Spinal cord (tissue), 10 donors: Measurements from ENCODE around the gene AK4. TPM values are rescaled to one million over a fixed set of nuclear protein-coding genes. Genes with fewer than 3 reads are reported as not detected.

Experiments
- DNase-seq, 6 donors: peaks; one replicate each; pipeline versions ENCODE4 v3.0.0 to v3.0.0-alpha.2; 2013 to 2015; ENCODE audit warnings: low spot score in 6 of 6, low read depth in 4 of 6
- H3K27ac ChIP-seq: one replicate; pipeline ENCODE4 v1.5.1; 2013; ENCODE audit warnings: low read depth, low read length, control low read depth
- H3K27me3 ChIP-seq: one replicate; pipeline ENCODE4 v1.6.1; 2013; ENCODE audit warnings: low read length; ENCODE audit not compliant: control insufficient read depth, insufficient read depth
- H3K36me3 ChIP-seq: one replicate; pipeline ENCODE4 v1.6.1; 2013; ENCODE audit warnings: low read length; ENCODE audit not compliant: control insufficient read depth, insufficient read depth
- H3K4me1 ChIP-seq: one replicate; pipeline ENCODE4 v1.6.1; 2013; ENCODE audit warnings: low read length; ENCODE audit not compliant: control insufficient read depth, insufficient read depth
- H3K4me3 ChIP-seq: one replicate; pipeline ENCODE4 v1.5.1; 2013; ENCODE audit warnings: low read depth, low read length, control low read depth
- H3K9me3 ChIP-seq: one replicate; pipeline ENCODE4 v1.6.1; 2013; ENCODE audit warnings: low read length; ENCODE audit not compliant: control insufficient read depth, insufficient read depth
- WGBS: methylation state at CpG from one replicate; pipeline ENCODE4 v1.1.5; 2013; ENCODE audit warnings: missing lambda C conversion rate; ENCODE audit not compliant: insufficient coverage; 5-methylcytosine and 5-hydroxymethylcytosine counted together
- polyA plus RNA-seq, 2 donors: library from polyadenylated mRNA; unstranded; fragments of 120-200 nt; gene quantifications; one replicate each; pipeline ENCODE4 v1.2.1, GENCODE V29; 2013; ENCODE audit not compliant: insufficient read length in 2 of 2
- small RNA-seq: library from RNA; depleted of rRNA; stranded (forward); fragments of <200 nt; gene quantifications from one replicate; pipeline ENCODE3, GENCODE V24; 2014; ENCODE audit warnings: low replicate concordance
- total RNA-seq, 2 donors: library from RNA; depleted of rRNA in 1 of 2; stranded (reverse); fragments of 120-200 nt in 1 of 2; fragments of >200 nt in 1 of 2; gene quantifications; one replicate each; pipeline versions ENCODE4 v1.2.3 to v1.2.4, GENCODE V29; 2013 to 2014
- donor health status: healthy.

The AK4 gene
- total and polyA plus RNA-seq, 4 donors, result 19.2 to 36.2 (median 26.5) TPM

- no peak overlapping the region for H3K4me3 ChIP-seq
- H3K36me3 ChIP-seq, result no peaks in the 10 kb centered on the region
- H3K27me3 ChIP-seq, result no peaks in the 10 kb centered on the region
- H3K27ac ChIP-seq, result no peak overlapping the region
- no peaks in the 10 kb centered on the region for H3K9me3 ChIP-seq
- no peak for DNase-seq
- 55% methylated on average over 4 of the region's 5 CpGs for WGBS
- H3K4me1 ChIP-seq, result peaks cover 2% of the 10 kb centered on the region
Observed at GRCh38 chr1:65278376-65279069, 130.5 kb downstream of the AK4 start.

- Histone ChIP-seq H3K27me3 (no peaks in the 10 kb centered on the region), H3K9me3 (no peaks in the 10 kb centered on the region), H3K4me1 (peaks cover 2% of the 10 kb centered on the region), H3K27ac (no peak overlapping the region), H3K4me3 (no peak overlapping the region), H3K36me3 (no peaks in the 10 kb centered on the region)
- 52% methylated on average over 3 of the region's 5 CpGs for whole genome bisulfite sequencing
- no peak for DNase-seq
Observed at GRCh38 chr1:65279070-65279779, 131.2 kb downstream of the AK4 start.

Small RNA genes within 50 kb of the gene (small RNA-seq; reads per million reads assigned to genes)
- not detected for gene RPS29P7

Other genes with a start within 250 kb of the AK4 start
- 100 to 1,000 TPM; 100 to 109 TPM for gene JAK1, start 181.7 kb upstream of the AK4 start, total RNA-seq
- 100 to 1,000 TPM in 1 of 2 donors, 10 to 100 TPM in 1; 81.4 to 105 TPM for gene JAK1, start 181.7 kb upstream of the AK4 start, polyA plus RNA-seq
- gene DNAJC6, start 161.3 kb downstream of the AK4 start, total RNA-seq, result 100 to 1,000 TPM in 1 of 2 donors, 10 to 100 TPM in 1; 34.5 to 158 TPM
- gene DNAJC6, start 161.3 kb downstream of the AK4 start, polyA plus RNA-seq, result 100 to 1,000 TPM; 101 to 131 TPM